Amniotic epithelial cell (primary cell): Measurements from ENCODE around the gene LIPI.
"Not testable (repeated sequence)": the region's sequence is repeated elsewhere in the genome, so short reads cannot be mapped to it uniquely, and the experiment has no call there.

Experiments used
- DNase-seq: peaks from one replicate; pipeline ENCODE4 v3.0.0-alpha.2; 2010; ENCODE audit warnings: low read depth

Gene LIPI

GRCh38 chr21:14116080-14116481 lies 94.7 kb downstream of the LIPI start:
- no peak for DNase-seq

- no peak for DNase-seq
These were observed 95.1 kb downstream of the LIPI start for GRCh38 chr21:14115646-14116045.

GRCh38 chr21:14114251-14114650 lies 96.5 kb downstream of the LIPI start:
- no peak for DNase-seq

- DNase-seq = not testable (repeated sequence)
These were observed 106.2 kb downstream of the LIPI start for GRCh38 chr21:14104564-14104963.

DNA sequence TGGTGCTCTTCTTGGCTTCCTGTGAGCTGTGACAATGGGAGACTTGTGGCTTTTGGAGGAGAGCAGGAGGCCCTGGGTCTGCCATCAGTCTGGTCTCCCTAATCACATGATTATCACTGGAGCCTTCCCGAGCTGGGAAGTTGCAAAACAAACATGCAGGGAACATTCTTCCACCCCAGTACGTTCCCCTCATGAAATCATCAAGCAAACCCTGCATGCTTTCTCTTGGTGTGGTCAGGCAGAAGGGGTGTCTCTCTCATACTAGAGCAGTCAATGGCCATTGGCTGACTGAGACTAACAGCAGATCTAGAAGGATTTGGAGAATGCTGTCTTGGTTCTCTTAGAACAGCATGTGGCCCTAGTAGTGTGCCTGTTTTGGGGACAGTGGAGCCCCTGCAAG lies 111.2 kb downstream of the LIPI start:
- peak; percentile 18 for DNase-seq

DNA sequence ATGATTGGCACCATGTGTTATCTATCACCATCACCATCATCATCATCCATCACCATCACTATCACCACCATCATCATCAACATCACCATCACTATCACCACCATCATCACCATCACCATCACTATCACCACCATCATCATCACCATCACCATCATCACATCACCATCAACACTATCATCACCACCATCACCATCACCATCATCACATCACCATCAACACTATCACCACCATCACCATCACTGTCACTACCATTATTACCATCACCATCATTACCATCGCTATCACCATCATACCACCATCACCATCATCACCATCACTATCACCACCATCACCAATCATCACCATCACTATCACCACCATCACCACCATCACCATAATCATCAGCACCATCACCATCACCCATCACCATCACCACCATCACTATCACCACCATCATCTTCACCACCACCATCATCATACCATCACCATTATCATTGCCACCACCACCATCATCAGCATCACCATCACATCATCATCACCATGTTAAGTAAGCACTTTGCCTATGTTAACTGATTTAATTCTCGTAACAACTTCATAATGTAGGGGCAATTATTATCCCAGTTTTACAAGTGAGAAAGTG lies 112.8 kb downstream of the LIPI start:
- DNase-seq = no peak

DNA sequence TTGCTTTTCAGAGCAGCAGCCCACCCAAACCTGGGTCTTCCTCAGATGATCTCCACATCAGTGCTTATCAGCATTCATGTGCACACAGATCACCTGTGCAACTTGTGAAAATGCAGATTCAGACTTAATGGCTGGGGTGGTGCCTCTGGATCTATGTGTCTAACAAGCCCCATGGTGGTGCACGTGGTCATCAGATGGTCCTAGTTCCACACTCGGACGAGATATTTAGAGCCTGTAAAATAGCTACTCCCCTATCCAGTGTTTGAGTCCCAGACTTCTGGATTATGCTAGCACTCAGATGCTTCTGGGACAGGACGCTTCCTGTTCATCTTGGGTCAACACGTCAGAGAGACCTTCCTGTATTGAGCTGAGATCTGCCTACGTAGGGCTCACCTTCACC lies 114.2 kb downstream of the LIPI start:
- no peak for DNase-seq

DNA sequence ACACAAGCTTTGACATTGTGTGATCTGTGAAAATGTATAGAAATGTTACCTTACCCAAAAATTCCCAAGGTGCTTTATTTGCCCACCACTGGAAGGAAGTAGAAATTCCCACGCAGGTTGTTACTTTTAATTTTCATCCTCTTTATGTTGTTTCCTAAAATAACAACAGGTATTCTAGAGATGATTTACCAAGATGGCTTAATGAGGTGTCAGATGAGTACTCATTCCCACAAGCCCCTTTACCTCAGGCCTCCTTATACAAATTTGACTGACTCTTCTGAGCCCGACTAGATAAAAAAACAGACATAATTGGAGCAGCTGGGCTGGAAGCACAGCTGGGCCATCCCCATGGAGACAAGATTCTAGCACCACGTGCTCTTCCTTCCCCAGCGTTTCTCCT lies 114.6 kb downstream of the LIPI start:
- no peak for DNase-seq

DNA sequence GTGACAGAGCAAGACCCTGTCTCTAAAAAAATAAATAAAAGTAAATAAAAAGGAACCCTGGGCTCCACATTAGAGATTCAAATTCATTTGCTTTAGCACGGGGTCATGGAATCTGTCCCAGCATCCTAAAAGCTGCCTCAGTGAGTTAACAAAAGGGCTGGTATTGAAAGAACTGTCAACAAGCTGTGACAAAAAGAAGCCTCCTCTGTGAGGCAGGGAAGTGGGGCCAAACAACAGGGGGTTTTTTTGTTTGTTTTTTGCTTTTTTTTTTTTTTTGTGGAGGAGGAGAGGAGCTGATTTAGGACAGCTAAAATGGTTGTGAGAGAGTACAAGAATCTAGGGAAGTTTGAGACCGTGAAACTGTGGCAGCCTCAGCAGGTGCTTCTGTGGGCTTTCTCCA lies 115.7 kb downstream of the LIPI start:
- no peak for DNase-seq

GRCh38 chr21:14092834-14093560 lies 117.8 kb downstream of the LIPI start:
- DNase-seq = no peak

GRCh38 chr21:14090184-14090583 lies 120.6 kb downstream of the LIPI start:
- peak; percentile 6 for DNase-seq

- no peak for DNase-seq
These were observed 122.4 kb downstream of the LIPI start for GRCh38 chr21:14088391-14088790.

GRCh38 chr21:14086553-14086952 lies 124.2 kb downstream of the LIPI start:
- DNase-seq = no peak

- DNase-seq = no peak
These were observed 126.1 kb downstream of the LIPI start for GRCh38 chr21:14084701-14085100.

DNA sequence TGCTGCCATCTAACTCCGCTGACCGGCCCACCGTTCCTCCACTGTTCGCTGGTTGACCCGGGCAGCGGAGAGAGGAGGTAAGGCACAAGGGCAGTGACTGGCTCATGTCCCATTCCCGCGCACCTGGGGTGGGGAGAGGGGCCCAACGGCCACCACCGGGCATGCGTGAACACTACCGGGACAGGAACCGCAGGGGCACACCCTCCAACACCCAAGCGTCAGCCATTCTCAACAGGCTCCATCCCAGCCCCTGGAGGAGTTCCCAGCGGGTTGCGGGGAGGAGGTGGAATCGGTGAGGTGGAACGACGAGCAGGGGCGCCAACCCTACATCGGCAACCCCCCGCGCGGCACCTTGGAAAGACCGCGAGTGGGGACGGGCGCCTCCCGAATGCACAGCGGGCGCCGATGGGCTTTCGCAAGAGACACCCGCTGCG lies 126.7 kb downstream of the LIPI start:
- DNase-seq = no peak

DNA sequence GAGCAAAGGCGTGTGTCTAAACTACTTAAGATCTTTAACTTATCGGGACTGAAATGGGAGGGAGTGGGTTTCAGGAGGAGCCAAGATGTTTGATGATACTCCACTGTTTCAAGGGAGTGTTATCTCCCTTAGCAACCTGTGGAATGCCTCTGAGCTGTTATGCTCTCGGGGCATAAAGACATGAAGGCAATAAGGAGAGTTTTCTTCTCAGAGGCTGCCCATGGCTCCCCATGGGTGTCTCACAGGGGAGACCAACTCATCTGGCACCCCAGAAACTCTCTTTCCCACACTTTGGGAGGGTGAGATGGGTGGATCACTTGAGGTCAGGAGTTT lies 130.0 kb downstream of the LIPI start:
- DNase-seq = no peak

DNA sequence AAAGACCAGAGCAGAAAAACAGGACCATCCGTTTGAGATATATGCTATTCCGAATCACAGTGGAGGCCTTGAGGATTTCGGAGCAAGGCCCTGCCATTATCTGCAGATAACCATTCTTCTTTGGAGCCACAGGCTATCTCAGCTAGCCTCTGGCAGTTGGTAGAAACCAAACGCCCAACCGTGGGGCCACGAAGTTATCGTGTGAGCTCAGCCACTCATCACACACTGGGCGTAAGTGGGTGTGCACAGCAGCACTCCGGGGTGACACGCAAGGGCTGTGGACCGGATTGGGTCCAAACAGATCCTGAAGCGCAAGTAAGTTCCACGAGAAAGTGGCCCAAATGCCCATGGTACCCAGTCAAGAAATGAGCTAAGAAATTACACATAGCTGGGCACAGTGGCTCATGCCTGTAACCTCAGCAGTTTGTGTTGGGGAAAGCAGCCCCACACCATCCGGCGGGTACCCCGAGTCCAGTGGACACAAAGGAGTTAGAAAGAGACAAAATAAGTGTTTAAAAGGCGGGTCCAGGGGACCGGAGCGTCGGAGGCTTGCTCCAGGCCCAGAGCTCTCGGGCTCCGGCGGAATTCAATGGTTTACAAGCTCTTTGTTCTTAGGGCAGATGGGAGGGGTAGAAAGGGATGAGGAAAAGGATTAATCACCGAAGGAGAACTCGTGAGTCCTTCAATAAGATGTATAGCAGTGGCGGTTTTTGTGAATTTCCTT lies 130.6 kb downstream of the LIPI start:
- no peak for DNase-seq

GRCh38 chr21:14078746-14079375 lies 131.9 kb downstream of the LIPI start:
- DNase-seq = no peak

- DNase-seq = no peak
These were observed 134.5 kb downstream of the LIPI start for GRCh38 chr21:14076143-14076806.

- DNase-seq = no peak
These were observed 135.2 kb downstream of the LIPI start for GRCh38 chr21:14075346-14076142.

DNA sequence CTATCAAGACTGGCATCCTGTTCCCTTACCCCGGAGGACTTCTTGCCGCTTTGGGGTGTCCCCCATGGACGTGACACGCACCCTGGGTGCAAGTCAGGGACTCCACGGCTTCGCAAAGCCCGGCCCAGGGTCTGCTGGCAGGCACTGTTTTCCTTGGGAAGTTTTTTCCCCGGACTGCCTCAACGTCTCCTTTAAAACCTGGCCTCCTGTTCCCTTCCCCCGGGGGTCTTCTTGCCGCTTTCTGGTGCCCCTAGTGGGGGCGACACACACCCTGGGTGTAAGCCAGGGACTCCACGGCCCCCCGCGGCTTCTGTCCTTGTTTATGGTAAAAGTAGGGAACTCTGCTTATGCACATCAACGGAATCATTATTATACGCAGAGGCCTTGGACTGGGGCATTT lies 136.6 kb downstream of the LIPI start:
- DNase-seq = no peak

GRCh38 chr21:14073615-14074014 lies 137.1 kb downstream of the LIPI start:
- no peak for DNase-seq
